ENCODE data around the gene MYNN.

MYNN gene

DNA sequence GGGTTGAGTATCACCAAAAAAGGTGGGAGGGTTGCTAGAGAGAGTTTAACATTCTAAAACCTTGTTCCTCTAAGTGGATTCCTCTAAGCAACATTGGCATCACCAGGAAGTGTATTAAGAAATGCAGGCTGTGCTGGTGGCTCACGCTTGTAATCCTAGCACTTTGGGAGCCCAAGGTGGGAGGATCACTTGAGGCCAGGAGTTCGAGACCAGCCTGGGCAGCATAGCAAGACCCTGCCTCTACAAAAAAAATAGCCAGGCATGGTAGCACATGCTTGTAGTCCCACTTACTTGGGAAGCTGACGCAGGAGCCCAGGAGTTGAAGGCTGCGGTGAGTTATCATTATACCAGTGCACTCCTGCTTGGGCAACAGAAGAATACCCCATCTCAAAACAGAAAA lies 4.6 kb downstream of the MYNN start:
- DNase-seq (ENCODE audit: low spot score): no peak

- DNase-seq (ENCODE audit: low spot score): no peak
Measured at GRCh38 chr3:169780742-169781141, 7.5 kb downstream of the MYNN start.

DNA sequence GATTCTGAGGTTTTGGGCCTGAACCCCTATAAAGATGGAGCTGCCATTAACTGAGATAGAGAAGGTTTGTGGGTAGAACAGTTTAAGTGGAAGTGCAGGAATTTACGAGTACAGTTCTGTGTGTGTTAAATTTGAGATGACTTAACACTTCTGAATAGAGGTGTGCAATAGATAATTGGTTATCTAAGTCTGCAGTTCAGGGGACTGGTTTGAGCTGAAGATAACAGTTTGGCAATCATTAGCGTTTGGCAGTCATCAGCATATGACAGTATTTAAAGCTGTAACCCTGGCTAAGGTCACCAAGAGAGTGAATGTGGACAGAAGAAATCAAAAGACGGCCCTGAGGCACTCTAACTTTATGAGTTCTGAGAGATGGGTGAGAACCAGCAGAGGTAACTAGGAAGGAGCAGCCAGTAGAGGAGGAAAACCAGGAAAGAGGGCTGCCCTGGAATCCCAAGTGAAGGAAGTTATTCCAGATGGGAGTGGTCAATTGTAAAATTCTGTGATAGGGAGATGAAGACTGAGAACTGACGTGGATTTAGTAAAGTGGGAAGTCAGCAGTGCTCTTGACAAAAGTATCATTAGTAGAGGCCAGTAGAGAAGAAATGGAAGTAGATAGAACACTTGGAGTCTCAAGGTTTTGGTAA lies 8.1 kb downstream of the MYNN start:
- no peak for DNase-seq (ENCODE audit: low spot score)

GRCh38 chr3:169787120-169787519 lies 13.9 kb downstream of the MYNN start:
- DNase-seq (ENCODE audit: low spot score): no peak

DNA sequence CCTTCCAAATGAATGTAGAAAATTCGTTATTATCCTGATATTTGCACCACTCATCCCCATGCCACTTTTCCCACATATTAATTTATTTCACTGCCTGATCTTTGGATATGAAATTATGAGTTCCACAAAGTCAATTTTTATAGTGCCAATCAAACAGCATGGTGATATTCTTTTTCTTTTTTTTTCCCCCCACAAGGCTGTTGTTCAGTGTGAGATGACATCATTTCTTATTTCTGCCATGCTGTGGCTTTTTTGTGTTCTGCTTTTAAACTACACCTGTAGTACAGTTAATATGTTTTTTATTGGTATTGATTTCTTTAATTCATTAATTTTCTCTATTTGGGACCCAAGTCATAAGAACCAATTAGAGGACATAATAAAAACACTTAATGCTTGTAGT lies 14.6 kb downstream of the MYNN start:
- no peak for DNase-seq (ENCODE audit: low spot score)

- DNase-seq (ENCODE audit: low spot score): no peak
Measured at GRCh38 chr3:169790219-169790618, 17.0 kb downstream of the MYNN start.

DNA sequence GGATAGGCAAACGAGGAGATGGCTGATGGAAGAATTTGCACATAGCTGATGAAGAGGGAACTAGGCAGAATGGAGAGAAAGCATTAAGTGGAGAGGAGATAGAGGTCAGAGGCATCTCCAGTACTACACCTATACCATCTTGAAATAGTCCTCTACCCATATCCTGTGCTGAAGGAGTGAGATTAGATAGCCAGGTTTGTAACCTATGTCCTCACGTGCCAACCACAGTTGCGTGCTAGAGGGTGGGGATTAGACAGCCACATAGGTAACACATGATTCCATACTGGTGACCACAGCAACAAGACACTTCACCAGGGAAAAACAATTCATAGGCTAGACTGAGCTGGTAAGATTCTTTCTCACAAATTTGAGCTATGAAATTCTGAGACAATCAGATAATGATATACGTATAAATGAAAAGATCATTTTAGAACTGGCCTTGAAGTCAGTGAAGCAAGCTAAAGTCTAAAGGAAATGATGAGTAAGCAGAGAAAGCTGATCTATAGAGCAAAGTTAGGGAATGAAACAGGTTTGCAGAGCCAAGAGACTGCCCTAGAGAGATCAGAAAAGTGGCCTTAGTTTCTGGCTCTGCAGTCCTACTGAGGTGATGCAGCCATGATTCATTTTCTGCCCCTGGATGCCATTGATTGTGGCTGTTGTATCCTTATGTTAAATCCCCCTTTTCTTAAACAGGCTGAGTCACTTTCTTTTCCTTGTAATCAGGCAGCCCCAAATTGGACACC lies 17.7 kb downstream of the MYNN start:
- no peak for DNase-seq (ENCODE audit: low spot score)

DNA sequence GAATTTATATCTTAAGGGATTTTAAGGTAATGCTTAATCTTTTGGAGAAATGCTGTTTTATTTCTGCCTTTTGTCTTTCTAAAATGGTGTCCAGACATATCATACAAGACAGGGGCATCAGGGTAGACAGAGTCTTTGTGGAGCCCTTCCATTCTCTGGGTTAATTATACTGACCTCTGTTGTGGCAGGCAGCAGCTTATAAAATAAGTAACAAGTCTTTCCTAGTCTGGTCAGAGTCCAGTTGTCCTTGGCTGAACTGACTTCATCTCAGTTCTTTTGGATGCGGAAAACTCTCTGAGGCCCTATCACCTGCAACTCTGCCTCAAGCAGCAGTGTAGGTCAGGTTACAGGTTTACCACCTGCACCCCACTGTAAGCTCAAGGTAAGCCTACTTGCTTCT lies 19.2 kb downstream of the MYNN start:
- DNase-seq (ENCODE audit: low spot score): no peak

GRCh38 chr3:169804681-169805080 lies 31.5 kb downstream of the MYNN start:
- DNase-seq (ENCODE audit: low spot score): no peak

- DNase-seq (ENCODE audit: low spot score): no peak
Measured at GRCh38 chr3:169809230-169809795, 36.1 kb downstream of the MYNN start.

GRCh38 chr3:169811631-169812331 lies 38.6 kb downstream of the MYNN start:
- peak; percentile 24 for DNase-seq (ENCODE audit: low spot score)

DNA sequence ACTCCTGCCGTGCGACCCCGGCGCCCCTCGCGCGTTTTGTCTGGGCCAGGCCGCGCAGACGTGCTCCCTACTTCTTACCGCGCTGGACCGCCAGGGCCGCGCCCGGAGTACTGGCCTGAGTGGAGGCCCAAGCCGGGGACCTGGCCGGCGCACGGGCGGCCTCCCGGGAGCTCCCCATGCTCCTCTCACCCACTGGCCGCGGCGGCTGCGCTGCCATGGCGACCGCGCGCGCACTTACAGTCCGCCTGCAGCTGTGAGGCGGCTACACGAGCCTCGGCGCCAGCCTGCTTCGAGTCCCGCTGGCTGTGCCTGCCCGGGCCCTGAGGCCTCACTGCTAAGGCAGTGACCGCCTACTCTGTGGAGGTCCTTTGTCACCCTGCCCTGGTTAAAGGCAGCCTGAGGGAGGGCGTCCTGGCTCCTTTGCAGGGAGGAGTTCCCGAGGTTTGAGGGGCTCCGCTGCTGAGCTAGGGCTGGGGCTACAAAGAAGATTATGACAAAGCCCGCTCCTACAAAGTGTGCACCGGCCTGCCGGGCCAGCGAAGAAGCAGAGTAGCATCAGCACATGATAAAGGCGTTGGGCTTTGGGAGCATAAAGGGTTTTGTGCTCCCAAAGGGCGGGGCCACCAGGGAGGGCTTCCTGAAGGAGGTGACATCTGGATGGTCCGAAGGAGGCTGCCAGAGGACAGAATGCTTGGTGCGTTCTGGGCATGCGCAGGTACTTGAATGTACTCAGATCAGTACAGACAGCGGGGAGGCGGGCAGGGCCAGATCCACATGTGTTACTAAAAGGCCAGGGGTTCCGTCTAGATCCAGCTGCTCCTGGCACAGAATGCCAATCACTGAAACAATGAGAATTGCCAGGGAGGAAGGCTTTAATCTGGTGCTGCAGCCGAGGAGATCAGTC lies 39.4 kb downstream of the MYNN start, which contains the start of the genes LRRC34 and LRRIQ4:
LRRC34 (minus strand) TSS at position 573 of the 904 bp plus-strand sequence; CDS start at position 217, 356 bp downstream.
LRRIQ4 (plus strand) TSS at position 539 of the 904 bp plus-strand sequence. CDS start 9,052 bp downstream, outside the sequence.
- peak; percentile 76 for DNase-seq (ENCODE audit: low spot score)

GRCh38 chr3:169813278-169813677 lies 40.1 kb downstream of the MYNN start:
- DNase-seq (ENCODE audit: low spot score): no peak

DNA sequence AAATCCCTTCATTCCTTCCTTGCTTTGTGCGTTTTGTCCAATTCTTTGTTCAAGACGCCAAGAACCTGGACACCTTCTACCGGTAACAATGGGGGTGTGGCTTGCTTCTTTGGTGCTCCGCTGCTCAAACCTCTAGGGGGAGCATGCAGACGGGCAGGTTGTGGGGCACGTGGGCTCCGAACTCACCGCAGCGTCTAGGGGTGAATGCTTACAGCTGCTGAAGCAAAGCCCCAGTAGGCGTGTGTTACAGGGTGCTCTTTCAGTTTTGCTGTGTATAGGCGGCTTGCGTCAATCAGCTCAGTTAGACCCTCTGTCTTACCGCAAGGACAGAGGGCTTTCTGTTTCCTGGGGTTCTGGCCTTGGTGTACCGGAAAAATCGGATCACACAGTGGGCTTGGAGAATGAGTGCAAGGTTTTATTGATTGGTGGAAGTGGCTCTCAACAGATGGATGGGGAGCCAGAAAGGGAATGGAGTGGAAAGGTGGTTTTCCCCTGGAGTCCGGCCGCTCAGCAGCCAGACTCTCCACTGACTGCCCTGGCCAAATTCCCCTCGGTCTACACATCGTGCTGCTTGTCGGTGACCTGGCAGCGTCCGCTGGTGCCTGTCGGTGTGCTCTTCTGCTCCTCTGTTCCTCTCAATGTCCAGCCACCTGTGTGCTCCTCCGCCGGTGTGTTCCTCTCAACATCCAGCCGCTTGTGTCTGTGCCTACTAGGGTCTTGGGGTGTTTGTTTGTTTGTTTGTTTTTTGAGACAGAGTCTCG lies 40.7 kb downstream of the MYNN start:
- no peak for DNase-seq (ENCODE audit: low spot score)

DNA sequence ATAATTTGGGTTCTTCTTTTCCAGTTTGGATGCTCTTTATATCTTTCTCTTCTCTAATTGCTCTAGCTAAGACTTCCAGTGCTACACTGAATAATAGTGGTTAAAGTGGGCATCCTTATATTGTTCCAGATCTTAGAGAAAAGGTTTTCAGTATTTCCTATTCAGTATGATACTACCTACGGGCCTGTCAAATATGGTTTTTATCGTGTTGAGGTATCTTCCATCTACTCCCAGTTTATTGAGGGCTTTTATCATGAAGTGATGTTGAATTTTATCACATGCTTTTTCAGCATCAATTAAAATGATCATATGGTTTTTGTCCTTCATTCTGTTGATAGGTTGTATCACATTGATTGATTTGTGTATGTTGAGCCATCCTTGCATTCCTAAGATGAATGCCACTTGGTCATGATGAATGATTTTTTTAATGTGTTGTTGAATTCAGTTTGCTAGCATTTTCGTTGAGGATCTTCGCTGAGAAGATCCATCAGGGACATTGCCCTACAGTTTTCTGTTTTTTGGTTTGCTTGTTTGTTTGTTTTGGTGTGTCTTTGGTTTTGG lies 42.5 kb downstream of the MYNN start:
- no peak for DNase-seq (ENCODE audit: low spot score)

GRCh38 chr3:169818316-169818715 lies 45.1 kb downstream of the MYNN start:
- DNase-seq (ENCODE audit: low spot score): no peak

DNA sequence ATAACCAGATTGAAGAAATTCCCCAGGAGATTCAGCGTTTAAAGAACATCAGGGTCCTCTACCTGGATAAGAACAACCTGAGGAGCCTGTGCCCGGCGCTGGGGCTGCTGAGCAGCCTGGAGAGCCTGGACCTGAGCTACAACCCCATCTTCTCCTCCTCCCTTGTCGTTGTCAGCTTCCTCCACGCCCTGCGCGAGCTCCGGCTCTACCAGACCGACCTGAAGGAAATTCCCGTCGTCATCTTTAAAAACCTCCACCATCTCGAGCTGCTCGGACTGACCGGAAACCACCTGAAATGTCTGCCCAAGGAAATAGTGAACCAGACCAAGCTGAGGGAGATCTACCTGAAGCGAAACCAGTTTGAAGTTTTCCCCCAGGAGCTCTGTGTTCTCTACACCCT lies 48.9 kb downstream of the MYNN start:
- DNase-seq (ENCODE audit: low spot score): no peak

DNA sequence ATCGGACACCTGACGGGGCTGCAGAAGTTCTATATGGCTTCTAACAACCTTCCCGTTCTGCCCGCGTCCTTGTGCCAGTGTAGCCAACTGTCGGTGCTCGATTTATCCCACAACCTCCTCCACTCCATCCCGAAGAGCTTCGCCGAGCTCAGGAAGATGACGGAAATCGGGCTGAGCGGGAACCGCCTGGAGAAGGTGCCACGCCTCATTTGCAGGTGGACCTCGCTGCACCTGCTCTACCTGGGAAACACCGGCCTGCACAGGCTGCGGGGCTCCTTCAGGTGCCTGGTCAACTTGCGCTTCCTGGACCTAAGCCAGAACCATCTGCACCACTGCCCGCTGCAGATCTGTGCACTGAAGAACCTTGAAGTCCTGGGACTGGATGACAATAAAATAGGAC lies 49.3 kb downstream of the MYNN start:
- DNase-seq (ENCODE audit: low spot score): no peak

GRCh38 chr3:169822983-169823382 lies 49.8 kb downstream of the MYNN start:
- DNase-seq (ENCODE audit: low spot score): no peak

DNA sequence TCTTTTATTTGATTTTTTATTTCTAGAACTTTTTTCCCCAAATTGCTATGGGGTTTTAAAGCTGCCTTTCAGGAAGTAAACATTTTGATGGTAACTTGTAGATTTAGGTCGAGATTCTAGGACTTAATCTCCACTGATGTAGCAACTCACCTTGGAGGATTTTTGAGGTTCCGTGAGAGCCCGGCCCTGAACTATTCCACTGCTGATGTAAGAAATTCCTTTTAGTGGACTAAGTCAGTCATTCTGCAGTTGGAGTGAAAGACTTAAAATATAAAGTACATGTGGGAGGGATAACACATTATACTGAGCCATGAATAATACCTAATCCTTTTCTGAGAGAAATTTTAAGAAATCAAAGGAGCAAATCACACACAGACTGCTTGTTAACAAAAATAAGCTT lies 52.1 kb downstream of the MYNN start:
- DNase-seq (ENCODE audit: low spot score): no peak
